NCI-H2196 (cell line): ENCODE measurements around the gene MLF1.
A peak's percentile ranks its signal among the peaks of the same experiment; 100 is the strongest.
"Not testable (repeated sequence)": the region's sequence is repeated elsewhere in the genome, so short reads cannot be mapped to it uniquely, and the experiment has no call there.

Experiments
- DNase-seq: peaks from one replicate; lab custom pipeline; 2025; ENCODE audit not compliant: unreplicated experiment; lab: John Stamatoyannopoulos, UW

The MLF1 gene, protein sequence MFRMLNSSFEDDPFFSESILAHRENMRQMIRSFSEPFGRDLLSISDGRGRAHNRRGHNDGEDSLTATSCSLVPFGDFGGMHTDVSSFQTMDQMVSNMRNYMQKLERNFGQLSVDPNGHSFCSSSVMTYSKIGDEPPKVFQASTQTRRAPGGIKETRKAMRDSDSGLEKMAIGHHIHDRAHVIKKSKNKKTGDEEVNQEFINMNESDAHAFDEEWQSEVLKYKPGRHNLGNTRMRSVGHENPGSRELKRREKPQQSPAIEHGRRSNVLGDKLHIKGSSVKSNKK

DNA sequence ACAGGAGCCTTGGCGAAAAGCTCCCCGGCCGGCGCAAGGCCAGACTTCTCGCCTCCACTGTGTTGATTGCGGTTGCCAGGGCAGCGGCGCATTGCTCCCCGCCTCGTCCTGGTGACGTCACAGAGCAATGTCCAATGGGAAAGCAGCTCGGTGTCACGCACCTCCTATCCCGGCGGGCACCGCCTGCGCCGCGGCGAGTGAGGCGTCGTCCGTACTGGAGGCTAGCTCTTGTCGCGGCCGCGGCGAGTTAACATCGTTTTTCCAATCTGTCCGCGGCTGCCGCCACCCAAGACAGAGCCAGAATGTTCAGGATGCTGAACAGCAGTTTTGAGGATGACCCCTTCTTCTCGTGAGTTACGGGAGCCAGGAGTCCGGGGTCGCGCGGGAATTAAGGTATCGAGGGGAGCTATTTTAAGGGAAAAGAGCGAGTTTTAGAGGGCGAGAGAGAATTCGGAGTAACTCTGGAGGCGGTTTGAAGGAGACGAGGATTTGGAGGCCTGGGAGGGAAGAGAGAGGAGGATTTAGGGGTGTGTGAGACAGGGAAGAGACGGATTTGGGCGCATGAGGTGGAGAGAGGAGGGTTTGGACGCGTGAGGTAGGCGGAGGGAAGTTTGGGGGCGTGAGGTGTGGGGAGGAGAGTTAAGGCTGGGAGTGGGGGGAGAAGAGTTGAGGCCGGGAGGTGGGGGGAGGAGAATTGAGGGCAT, at the start of gene MLF1:
Gene MLF1 (plus strand): TSS at position 196 of the 704 bp plus-strand sequence. CDS start 107 bp downstream, at position 303.
- peak; percentile 100 for DNase-seq

DNA sequence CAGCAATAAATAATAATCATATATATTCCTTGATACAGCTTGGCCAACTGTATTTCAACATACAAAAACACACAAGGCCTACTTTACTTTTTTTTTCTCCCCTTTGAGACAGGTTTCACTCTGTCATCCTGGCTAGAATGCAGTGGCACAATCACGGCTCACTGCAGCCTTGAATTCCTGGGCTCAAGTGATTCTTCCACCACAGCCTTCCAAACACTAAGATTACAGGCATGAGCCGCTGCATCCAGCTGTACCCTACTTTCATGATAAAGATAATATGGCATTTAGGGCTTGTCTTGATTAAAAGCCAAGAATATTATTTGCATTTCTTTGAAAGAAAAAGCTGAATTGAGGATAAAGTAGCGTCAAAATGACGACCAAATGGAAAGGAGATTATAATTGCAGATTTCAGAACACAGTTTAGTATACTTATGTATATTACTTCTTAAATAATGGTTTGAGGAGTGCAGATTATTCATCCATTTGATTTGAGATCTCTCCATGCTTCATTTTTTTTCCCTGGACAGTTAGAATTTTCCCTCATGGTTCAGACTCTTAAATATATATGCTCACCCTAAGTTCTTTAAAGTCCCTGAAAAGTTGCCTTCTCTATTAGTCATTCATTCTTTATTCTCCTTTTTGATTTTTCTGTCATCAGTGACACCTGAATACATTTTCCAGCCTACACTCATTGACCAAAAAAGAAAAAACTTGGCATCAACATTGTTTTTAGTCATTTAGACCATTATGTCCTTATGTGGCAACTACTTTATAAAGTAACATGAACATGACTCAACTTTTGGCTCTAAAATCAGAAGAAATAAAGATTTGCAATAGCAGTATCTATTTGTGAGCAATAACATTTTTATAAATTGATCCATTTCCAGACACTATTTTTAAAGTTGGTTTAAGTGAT, 48.5 kb upstream of the MLF1 start:
- DNase-seq = no peak

DNA sequence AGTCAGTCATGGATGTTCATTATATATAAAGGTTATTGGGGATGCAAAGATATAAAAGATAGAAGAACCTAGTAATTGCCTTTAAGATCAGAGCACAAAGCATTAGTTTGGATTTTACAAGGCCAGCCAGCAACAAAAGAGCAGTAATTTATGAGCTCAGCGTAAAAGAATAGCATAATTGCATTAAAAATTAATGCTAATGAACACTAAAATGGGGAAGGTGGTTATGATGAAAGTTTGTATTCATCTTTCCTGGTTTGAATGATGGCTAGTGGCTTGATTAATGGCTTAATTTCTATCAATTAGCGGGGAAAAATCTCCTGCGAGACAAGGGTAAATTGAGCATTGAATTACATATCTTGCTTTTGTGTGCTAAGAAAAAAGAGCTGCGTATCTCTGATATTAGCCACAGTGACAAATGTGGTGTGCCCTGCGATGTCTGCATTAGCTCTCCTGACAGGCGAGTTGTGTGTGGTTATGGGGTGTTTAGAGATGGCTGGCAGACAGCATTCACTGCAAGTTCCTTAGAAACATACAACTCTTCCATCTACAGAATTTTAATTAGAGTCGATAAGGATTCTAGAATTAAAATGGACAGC, 42.8 kb upstream of the MLF1 start:
- DNase-seq = no peak

DNA sequence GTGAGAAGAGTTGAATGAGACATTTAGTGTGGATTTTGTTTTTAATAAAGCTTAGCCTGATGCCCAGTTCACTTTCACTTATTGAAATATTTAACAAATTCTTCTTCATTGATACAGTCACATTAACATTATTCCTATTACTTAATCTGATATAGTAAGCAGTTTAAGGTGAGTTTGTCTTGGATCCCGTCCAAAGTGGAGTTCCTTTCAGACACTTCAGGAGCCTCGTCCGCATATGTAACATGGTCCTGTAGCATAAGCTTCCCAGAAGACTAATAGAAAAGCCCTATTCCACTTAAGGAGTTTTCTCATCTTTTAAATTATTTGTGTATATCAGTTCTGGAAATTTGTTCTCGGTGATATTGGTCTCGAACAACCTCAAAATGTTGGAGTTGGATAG, 39.7 kb upstream of the MLF1 start:
- DNase-seq = peak; percentile 73

DNA sequence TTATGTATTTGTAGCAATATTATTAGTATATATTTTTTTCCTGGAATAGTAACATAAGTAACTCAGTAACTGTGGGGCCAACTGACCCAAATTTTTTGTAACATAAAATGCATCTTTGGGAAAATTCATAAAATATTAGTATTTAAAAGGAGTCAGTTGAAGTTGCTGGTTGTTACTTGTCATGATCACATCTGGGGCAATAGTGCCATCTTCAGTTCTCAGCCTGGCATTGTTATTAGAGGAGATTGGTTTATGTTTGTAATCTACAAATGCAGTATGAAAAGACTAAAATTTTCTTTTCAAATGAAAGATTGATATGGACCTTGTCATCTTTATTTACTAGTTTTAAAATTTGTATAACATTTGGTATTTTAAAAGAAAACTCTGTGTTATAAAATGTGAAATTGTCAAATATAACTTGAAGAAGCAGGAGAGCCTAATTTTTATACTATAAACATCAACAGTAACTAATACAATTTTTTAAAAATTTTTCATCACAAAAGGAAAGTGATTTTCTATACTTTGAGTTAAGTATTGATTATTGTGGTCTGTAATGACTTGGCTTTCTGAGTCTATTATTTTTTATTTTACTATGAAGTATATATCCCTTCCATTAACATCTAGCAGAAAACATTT, 38.8 kb upstream of the MLF1 start:
- DNase-seq = peak; percentile 79

DNA sequence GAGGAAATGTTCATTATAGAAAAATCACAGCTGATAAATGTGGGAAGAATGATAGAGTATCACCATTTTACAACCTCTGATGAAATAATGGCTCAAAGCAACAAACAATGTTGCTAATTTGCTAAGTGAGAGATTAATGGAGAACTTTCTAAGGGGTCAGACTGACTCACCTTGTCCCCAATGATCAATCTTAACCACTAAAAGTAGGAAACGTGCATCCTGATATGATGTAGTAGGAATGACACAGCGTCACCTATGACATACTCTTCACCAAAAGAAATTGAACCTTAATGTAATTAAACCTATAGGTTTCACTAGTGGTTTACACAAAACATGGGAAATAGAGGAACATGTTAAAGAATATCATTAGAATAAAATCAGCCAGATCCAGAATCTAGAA, 35.1 kb upstream of the MLF1 start:
- DNase-seq = no peak

DNA sequence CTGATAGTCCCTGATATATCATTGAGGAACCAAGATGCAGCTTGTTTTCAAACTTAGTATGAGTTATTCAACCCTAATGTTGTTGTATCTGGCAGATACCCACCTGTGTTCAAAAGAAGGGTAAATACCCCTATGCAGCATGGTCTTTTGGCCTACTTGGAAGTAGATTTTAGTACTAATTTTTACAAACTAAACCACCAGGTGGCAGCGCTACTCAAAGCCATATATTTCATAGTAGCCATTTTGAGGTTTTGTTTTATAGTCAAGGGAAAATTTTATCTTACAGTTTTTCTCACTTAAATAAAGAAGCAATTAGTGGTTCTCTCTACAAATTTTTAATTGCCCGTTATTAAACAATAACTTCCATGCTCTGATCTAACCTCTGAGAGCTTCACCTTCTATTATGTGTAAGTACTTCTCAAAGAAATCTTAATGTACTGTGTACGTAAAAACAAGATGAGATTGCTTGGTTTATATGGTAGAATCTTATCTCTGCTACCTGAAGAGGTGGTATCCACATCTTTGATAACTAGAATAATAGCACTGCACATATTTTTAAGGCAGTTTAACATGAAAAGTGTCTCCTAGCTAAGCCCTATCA, 31.5 kb upstream of the MLF1 start:
- DNase-seq = peak; percentile 82

DNA sequence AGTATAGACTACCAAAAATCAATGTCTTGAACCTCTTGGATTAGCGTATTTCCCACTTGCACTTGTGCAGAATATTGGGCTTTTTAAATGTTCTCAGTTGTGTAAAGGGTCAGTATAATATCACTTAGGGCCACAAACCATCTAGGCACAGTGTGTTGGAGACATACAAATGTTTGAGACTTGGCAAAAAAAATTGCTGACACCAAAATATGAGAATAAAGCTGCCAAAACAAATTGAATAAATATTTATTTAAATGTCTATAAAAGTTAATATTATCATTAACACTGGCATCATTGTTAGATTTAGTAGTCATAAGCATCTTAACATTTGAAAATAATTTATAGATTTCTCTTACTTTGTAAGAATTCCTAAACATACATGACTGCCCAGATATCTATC, 30.9 kb upstream of the MLF1 start:
- no peak for DNase-seq

DNA sequence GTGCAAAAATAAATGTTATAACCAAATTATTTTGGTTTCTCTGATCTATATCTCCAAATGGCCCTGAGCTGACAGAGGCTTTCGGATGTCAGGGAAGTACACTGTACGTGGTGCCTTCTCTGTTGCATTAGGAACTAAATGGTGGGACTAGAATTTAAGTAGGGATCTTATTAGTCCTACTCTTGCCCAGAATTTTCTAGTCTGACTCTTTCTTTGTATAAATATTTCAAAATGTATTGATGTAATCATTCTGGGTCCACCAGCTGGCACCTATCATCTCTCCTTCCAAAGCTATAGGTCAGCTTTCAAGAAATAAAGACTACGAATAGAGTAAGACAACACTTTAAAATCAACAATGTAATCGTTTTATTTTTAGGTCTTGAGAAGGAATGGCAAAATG, 22.3 kb upstream of the MLF1 start:
- no peak for DNase-seq

DNA sequence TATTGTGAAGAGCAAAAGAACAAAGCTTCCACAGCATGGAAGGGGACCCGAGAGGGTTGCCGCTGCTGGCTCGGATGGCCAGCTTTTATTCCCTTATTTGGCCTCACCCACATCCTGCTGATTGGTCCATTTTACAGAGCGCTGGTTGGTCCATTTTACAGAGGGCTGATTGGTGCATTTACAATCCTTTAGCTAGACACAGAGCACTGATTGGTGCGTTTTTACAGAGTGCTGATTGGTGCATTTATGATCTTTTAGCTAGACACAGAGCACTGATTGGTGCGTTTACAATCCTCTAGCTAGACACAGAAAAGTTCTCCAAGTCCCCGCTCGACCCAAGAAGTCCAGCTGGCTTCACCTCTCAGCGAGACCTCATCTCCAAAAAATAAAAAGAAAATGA, 21.1 kb upstream of the MLF1 start:
- not testable (repeated sequence) for DNase-seq

DNA sequence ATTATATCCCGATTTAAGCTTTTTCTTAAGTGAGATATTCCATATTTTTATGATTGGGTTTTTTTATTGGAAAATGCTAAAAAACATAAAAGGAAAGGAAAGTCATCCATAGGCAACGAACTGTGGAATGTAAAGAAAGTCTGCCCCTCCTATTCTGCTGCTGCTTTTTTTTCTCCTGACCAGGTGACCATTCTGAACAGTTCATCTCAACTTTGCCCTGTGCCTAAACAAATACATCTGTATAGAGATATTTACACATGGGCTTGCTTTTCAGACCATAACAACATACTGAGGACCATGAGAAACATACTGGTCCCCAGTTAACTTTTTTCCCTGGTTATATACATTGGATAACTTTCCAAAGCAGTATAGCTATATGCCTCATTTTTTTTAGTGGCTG, 18.9 kb upstream of the MLF1 start:
- DNase-seq = no peak

DNA sequence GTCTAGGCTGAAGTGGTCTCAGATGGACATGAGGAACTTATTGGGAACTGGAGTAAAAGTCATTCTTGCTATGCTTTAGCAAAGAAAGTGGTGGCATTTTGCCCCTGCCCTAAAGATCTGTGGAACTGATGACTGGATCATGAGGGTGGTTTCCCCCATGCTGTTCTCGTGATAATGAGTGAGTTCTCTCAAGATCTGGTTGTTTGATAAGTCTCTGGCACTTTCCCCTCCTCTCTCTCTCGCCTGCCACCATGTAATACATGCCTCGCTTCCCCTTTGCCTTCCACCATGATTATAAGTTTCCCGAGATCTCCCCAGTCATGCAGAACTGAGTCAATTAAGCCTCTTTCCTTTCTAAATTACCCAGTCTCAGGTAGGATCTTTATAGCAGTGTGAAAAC, 11.5 kb upstream of the MLF1 start:
- DNase-seq = no peak

DNA sequence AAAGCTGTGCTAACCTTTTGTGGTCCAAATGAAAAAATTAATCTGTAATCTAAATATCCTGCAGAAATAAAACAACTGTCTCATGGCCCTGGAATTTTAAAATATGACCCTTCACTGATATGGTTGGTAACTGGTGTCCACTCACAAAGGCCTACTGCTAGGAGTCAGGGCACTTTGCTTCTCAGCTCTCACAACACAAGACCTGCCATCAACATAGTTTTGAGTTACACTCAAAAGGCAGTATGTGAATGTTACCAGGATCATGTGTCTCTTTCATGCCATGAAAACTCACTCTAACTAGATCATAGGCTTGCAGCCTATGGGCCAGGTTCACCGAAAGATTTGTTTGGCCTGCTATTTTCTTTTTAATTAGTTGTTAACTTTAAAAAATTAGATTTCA, 10.0 kb upstream of the MLF1 start:
- DNase-seq = no peak

DNA sequence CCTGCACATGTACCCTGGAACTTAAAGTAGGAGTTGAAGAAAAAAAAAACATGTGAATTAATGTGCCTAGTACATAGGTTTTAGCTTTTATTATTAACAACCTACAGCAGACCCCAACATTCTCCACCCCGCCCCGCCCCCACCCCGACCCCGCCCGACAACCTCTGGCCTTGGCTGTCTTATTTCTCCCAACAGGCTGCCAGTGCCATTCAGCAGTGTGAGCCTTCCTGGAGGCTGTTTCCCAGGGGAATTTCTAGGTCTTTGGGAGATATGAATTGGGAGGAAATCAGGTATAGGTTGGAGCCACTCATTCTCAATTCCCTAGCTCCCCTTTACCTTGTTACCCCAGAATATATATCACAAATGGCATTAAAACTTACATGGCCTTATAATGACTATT, 8.3 kb upstream of the MLF1 start:
- no peak for DNase-seq

DNA sequence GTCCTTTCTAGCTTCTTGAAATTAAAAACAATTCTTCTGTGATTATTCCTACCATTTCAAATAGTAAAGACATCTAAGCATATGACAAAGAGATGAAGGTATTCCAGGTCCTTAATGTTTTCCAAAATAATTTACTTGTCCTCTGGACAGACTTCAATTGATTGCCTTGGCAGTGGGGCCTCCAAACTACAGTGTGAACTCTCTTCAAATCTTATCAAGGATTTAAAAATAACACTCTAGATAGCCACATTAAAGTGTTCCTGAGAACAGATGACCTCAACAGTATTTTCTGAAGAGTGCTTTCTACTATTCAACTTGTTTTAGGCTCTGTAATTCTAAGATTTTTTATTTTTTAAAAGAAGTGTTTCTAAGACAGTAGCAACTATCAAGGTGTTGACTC, 7.9 kb upstream of the MLF1 start:
- DNase-seq = no peak

DNA sequence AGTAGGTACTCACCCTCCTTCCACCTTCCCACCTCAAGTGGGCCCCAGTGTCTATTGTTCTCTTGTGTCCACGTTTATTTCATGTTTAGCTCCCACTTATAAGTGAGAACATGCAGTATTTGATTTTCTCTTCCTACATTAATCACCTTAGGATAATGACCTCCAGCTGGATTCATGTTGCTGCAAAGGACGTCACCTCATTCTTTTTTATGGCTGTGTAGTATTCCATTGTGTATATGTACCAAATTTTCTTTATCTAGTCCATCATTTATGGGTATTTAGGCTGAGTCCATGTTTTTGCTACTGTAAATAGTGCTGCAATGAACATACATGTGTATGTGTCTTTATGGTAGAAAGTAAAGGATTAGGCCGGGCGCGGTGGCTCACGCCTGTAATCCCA, 5.9 kb upstream of the MLF1 start:
- DNase-seq = no peak

DNA sequence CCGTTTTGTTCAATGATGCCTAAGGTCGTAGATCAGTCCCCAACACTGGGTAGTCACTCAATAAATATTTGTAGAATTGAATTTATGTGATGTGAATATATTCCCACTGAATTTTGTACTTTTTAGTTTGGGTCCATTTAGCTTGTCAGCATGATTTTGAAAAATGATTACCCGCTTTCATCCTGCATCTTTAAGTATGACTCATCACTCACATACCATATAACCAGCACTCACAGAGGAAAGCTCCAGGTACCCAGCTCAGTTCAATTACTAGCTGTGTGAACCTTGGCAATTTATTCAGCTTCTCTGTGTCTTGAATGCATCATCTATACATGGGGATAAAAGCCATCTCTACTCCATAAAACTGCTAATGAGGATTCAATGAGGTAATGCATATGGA, 2.2 kb upstream of the MLF1 start:
- no peak for DNase-seq

DNA sequence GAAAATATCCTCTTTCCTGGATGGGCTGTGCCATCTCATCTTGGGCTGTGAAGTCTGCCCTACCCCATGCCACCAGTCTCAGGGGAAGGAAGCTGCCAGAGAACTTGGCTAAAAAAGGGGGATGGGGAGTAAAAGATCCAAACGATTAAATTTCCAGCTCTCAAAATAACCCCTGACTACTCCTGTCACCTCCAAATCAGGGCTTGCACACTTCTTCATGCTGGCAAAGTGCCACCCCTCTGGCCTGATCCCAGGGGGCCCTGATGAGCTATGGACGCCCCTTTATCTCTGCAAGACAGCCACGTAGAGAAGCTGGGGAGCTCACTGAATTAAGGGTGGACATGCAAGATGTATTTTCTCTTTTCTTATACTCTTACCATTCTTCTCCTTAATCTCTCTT, 1.2 kb upstream of the MLF1 start:
- no peak for DNase-seq

DNA sequence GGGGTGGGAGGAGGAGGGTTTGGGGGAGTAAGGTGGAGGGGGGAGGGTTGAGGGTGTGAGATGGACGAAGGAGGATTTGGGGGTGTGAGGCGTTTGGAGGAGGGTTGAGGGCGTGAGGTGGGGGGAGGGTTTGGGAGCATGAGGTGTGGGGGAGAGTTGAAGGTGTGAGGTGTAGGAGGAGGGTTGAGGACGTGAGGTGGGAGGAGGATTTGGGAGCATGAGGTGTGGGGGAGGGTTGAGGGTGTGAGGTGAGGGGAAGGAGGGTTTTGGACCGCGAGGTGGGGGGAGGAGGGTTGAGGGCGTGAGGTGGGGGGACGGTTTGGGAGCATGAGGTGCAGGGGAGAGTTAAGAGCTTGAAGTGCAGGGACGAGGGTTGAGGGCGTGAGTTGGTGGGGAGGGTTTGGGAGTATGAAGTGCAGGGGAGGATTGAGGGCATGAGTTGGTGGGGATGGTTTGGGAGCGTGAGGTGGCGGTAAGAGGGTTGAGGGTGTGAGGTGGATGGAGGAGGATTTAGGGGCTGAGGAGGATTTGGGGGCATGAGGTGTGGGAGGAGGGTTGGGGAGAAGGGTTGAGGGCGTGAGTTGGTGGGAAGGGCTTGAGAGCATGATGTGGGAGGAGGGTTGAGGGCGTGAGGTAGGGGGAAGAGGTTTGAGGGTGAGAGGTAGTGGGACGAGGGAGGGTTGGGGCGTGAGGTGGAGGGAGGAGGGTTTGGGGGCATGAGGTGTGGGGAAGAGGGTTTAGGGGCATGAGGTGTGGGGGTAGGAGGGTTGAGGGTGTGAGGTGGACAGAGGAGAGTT, 1.2 kb downstream of the MLF1 start:
- no peak for DNase-seq

DNA sequence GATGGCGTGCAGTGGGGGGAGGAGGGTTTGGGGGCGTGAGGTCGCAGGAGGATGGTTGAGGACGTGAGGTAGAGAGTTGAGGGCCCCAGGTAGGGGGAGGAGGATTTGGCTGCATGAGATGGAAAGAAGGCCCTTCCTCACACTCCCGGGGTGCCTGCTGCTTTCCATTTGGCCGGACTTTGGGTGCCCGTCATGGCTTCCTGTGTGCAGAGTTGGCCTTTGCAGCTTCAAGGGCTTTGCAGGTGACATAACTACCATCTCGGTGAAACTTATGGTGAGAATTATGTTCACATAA, 1.7 kb downstream of the MLF1 start:
- DNase-seq = no peak
